CD8-positive, alpha-beta memory T cell (primary cell): Measurements from ENCODE around the gene CALD1. TPM values are rescaled to one million over a fixed set of nuclear protein-coding genes. Genes with fewer than 3 reads are reported as not detected.

ENCODE experiments used
- CTCF ChIA-PET: fragments of 350-600 bp; sonication (Branson Sonifier 250); formaldehyde crosslinking; loops from one replicate; lab custom pipeline; 2021; ENCODE audit warnings: antibody characterized with exemption; lab: Charles Lee
- POLR2A ChIA-PET: fragments of 350-600 bp; sonication (Branson Sonifier 250); formaldehyde crosslinking; loops from one replicate; lab custom pipeline; 2021; ENCODE audit warnings: antibody characterized with exemption; lab: Charles Lee
- DNase-seq, 5 donors: peaks; one replicate each; pipeline versions ENCODE4 v3.0.0 to v3.0.0-alpha.2; 2020 to 2022; ENCODE audit warnings: mixed read lengths in 1 of 5
- H3K27ac ChIP-seq: one replicate; pipeline ENCODE4 v1.7.0; 2013; ENCODE audit warnings: low read depth, mild to moderate bottlenecking, low read length, moderate library complexity
- H3K27me3 ChIP-seq: 2 replicates; pipeline ENCODE4 v1.7.0; 2013; ENCODE audit warnings: low read length, mild to moderate bottlenecking; ENCODE audit not compliant: insufficient read depth, poor library complexity, severe bottlenecking
- H3K36me3 ChIP-seq: 2 replicates; pipeline ENCODE4 v1.7.0; 2013; ENCODE audit warnings: mild to moderate bottlenecking, low read length, moderate library complexity; ENCODE audit not compliant: insufficient read depth
- H3K4me1 ChIP-seq: 2 replicates; pipeline ENCODE4 v1.7.0; 2013; ENCODE audit warnings: mild to moderate bottlenecking, low read length, moderate library complexity; ENCODE audit not compliant: insufficient read depth
- H3K4me3 ChIP-seq: 2 replicates; pipeline ENCODE4 v1.7.0; 2013; ENCODE audit warnings: mild to moderate bottlenecking, low read length
- H3K9me3 ChIP-seq: 2 replicates; pipeline ENCODE4 v1.7.0; 2013; ENCODE audit warnings: mild to moderate bottlenecking, low read length
- H3K27ac Mint-ChIP-seq, 8 donors: one replicate each; pipeline ENCODE4 v1.8.0; 2020 to 2021; ENCODE audit warnings: mixed read lengths in 8 of 8, mild to moderate bottlenecking in 6 of 8, inconsistent platforms in 3 of 8, moderate library complexity in 3 of 8
- H3K27me3 Mint-ChIP-seq, 2 donors: one replicate each; pipeline ENCODE4 v1.8.0; 2020 to 2021; ENCODE audit warnings: mixed read lengths in 2 of 2, mild to moderate bottlenecking in 1 of 2, moderate library complexity in 1 of 2
- H3K36me3 Mint-ChIP-seq, 3 donors: one replicate each; pipeline ENCODE4 v1.8.0; 2020 to 2021; ENCODE audit warnings: mixed read lengths in 3 of 3, inconsistent platforms in 1 of 3, mild to moderate bottlenecking in 1 of 3
- H3K4me1 Mint-ChIP-seq, 3 donors: one replicate each; pipeline ENCODE4 v1.8.0; 2020 to 2021; ENCODE audit warnings: mixed read lengths in 3 of 3, inconsistent platforms in 1 of 3, mild to moderate bottlenecking in 1 of 3
- H3K4me3 Mint-ChIP-seq, 7 donors: one replicate each; pipeline ENCODE4 v1.8.0; 2020 to 2021; ENCODE audit warnings: mixed read lengths in 7 of 7, mild to moderate bottlenecking in 6 of 7, moderate library complexity in 4 of 7, inconsistent platforms in 2 of 7
- H3K9me3 Mint-ChIP-seq, 5 donors: one replicate each; pipeline ENCODE4 v1.8.0; 2020 to 2022; ENCODE audit warnings: mixed read lengths in 5 of 5, mild to moderate bottlenecking in 3 of 5, moderate library complexity in 2 of 5, inconsistent platforms in 1 of 5
- polyA plus RNA-seq: library from polyadenylated mRNA; unstranded; fragments of 300-500 nt; fragmentation: Illumina TruSeq; gene quantifications from one replicate; pipeline ENCODE4 v1.2.3, GENCODE V29; 2021
- total RNA-seq, 2 experiments: library from RNA; stranded (reverse); gene quantifications; one replicate each; pipeline ENCODE4 v1.2.3, GENCODE V29; 2021

CALD1 gene
- total and polyA plus RNA-seq, 3 experiments from 2014 or later, result 3.1 to 3.3 TPM; not detected in 1

DNA sequence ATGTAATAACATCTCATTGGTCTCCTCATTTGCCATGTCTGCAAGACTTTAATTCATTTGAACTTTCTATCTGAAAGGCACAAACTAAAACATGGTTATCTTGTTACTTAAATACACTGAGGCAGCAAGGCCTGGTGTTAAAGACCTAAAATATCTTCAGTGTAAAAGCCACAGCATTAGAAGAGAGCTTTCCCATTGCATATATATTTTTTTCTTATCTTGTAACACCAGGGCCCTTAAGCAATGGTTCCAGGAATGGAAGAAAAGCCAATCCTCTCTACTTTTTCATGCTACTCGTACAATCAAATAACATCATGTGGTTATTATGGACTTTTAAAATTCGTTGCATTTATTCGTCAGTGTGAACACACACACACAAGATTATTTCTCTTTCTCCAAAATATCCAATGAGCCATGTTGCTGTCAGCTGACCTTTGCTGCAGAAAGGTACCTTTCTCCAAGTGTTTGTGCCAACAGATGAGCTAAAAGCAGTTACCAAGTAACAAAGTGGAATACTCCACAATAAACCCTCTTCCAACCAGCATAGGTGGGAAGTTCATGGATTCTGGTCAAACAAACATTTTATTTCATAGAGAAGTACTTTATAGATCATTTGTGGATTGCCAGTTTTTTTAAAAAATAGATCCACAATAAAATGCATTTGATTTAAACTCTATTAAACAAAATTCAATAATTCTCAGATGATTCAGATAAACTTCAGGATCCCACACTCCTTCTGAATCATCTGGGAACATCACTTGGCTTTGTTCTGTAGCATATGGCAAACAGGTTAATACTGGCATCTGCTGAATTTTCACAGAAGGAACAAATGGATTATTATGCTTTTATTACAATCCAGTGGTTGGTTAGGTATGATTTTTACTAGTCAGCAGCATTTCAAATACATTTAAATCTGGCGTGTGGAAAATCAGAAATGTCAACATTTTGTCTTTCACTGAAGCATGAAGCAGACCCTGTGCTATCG is 143.6 kb downstream of the CALD1 start:
- Mint-ChIP-seq H3K27me3 (no peaks in the 10 kb centered on the region), H3K36me3 (no peaks in the 10 kb centered on the region), H3K9me3 (no peaks in the 10 kb centered on the region), H3K4me3 (no peak overlapping the region), H3K4me1 (no peaks in the 10 kb centered on the region), H3K27ac (no peak overlapping the region)
- DNase-seq, result no peak
- Histone ChIP-seq H3K36me3 (no peaks in the 10 kb centered on the region), H3K4me1 (no peaks in the 10 kb centered on the region), H3K9me3 (no peaks in the 10 kb centered on the region), H3K4me3 (no peak overlapping the region), H3K27ac (no peak overlapping the region), H3K27me3 (no peaks in the 10 kb centered on the region)
- POLR2A ChIA-PET, result no interaction called here
- CTCF ChIA-PET, result no interaction called here

DNA sequence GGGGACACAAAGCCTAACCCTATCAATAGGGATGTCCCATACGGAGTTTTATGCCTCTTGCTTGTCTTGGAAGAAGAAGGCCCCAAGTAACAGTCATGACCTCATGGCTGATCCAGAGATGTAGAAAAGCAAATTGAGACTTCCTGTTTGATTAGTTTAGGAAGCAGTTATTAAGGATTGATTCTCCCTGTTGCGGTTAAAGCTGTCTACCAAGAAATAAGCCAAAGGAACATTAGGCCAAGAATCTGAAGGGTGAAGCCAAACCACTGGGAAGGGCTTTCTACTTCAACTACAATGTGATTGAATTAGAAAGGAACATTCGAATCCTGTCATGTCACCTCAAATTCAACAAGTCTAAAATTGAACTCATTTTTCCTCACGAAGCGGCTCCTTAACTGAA is 146.3 kb downstream of the CALD1 start:
- H3K27me3 ChIP-seq, result no peaks in the 10 kb centered on the region
- H3K9me3 Mint-ChIP-seq, result peaks cover 0 to 2% (median 0%) of the 10 kb centered on the region in 5 donors
- ChIA-PET CTCF (no interaction called here), POLR2A (no interaction called here)
- no peak overlapping the region for H3K27ac ChIP-seq
- H3K36me3 Mint-ChIP-seq, result no peaks in the 10 kb centered on the region
- no peaks in the 10 kb centered on the region for H3K36me3 ChIP-seq
- no peak for DNase-seq
- H3K27me3 Mint-ChIP-seq, result peaks cover 0 to 9% of the 10 kb centered on the region in 2 donors
- no peaks in the 10 kb centered on the region for H3K4me1 ChIP-seq
- no peak overlapping the region for H3K4me3 ChIP-seq
- H3K27ac Mint-ChIP-seq, result no peak overlapping the region
- no peaks in the 10 kb centered on the region for H3K9me3 ChIP-seq
- no peak overlapping the region for H3K4me3 Mint-ChIP-seq
- no peaks in the 10 kb centered on the region for H3K4me1 Mint-ChIP-seq

DNA sequence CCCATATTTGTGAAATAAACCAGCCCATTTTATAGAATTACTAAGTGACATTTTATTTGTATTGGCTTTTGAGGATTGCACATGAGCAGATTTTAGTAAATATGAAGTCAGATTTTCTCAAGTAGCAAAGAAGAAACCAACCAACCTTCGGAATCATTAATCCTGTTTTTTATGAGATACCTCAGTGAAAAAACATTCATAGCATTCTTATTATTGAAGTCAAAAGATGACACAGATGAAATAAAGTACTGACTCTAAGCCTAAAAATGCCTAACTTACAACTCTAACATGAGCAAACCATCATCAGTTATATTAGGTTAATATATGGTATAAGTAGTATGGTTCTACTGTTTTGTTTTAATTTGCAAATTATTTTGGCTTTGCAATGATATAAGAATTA is 147.0 kb downstream of the CALD1 start:
- Histone ChIP-seq H3K9me3 (no peaks in the 10 kb centered on the region), H3K27me3 (no peaks in the 10 kb centered on the region), H3K4me1 (no peaks in the 10 kb centered on the region), H3K27ac (no peak overlapping the region), H3K4me3 (no peak overlapping the region), H3K36me3 (no peaks in the 10 kb centered on the region)
- peaks cover 0 to 9% of the 10 kb centered on the region in 2 donors for H3K27me3 Mint-ChIP-seq
- no peak for DNase-seq
- CTCF ChIA-PET, result no interaction called here
- H3K9me3 Mint-ChIP-seq, result peaks cover 0 to 2% (median 0%) of the 10 kb centered on the region in 5 donors
- H3K36me3 Mint-ChIP-seq, result no peaks in the 10 kb centered on the region
- no peak overlapping the region for H3K4me3 Mint-ChIP-seq
- H3K27ac Mint-ChIP-seq, result no peak overlapping the region
- no peaks in the 10 kb centered on the region for H3K4me1 Mint-ChIP-seq
- POLR2A ChIA-PET, result no interaction called here

DNA sequence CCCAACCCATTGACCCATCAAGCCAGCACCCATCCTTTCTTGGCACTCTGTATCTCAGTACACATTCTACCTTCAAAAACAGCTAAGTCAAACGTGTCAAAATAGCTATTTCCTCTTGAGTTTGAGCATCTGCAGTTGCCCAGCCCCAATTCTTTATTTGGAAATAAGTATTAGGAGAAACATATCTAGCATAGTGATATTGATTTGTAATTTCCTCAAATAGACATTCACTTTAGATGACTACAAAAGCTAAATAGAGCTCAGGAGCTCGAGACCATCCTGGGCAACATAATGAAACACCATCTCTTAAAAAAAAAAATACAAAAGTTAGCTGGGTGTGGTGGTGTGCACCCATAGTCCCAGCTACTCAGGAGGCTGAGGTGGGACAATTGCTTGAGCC is 147.6 kb downstream of the CALD1 start:
- H3K9me3 ChIP-seq, result no peaks in the 10 kb centered on the region
- Mint-ChIP-seq H3K4me3 (no peak overlapping the region), H3K9me3 (peaks cover 0 to 2% (median 0%) of the 10 kb centered on the region in 5 donors), H3K27me3 (peaks cover 0 to 13% of the 10 kb centered on the region in 2 donors), H3K27ac (no peak overlapping the region), H3K36me3 (no peaks in the 10 kb centered on the region), H3K4me1 (no peaks in the 10 kb centered on the region)
- DNase-seq, result no peak
- H3K4me3 ChIP-seq, result no peak overlapping the region
- no peaks in the 10 kb centered on the region for H3K27me3 ChIP-seq
- ChIA-PET CTCF (no interaction called here), POLR2A (no interaction called here)
- no peaks in the 10 kb centered on the region for H3K4me1 ChIP-seq
- no peak overlapping the region for H3K27ac ChIP-seq
- no peaks in the 10 kb centered on the region for H3K36me3 ChIP-seq

DNA sequence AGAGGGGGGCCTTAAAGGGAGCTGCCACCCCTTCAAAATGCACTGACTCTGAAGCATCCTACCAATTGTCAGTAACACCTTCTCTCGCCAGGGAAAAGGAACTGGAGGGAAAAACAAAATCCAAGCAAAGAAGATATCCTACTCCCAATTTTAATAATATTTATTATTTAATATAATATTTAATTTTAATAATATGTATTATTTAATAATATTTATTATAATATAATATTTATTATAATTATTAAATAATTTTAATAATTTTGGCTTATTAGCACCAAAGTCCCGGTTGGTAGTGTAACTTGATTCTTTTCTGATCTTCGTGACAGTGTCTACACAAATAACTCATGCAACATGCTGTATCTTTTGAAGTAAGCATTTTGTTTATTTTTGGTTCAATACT is 148.3 kb downstream of the CALD1 start:
- H3K4me3 Mint-ChIP-seq, result no peak overlapping the region
- no peak for DNase-seq
- H3K27ac Mint-ChIP-seq, result no peak overlapping the region
- ChIA-PET CTCF (no interaction called here), POLR2A (no interaction called here)
- Histone ChIP-seq H3K9me3 (no peaks in the 10 kb centered on the region), H3K27ac (no peak overlapping the region), H3K27me3 (no peaks in the 10 kb centered on the region), H3K4me1 (no peaks in the 10 kb centered on the region), H3K4me3 (no peak overlapping the region), H3K36me3 (no peaks in the 10 kb centered on the region)
- no peaks in the 10 kb centered on the region for H3K4me1 Mint-ChIP-seq
- no peaks in the 10 kb centered on the region for H3K36me3 Mint-ChIP-seq
- H3K9me3 Mint-ChIP-seq, result peaks cover 0 to 2% (median 0%) of the 10 kb centered on the region in 5 donors
- peaks cover 0 to 16% of the 10 kb centered on the region in 2 donors for H3K27me3 Mint-ChIP-seq

DNA sequence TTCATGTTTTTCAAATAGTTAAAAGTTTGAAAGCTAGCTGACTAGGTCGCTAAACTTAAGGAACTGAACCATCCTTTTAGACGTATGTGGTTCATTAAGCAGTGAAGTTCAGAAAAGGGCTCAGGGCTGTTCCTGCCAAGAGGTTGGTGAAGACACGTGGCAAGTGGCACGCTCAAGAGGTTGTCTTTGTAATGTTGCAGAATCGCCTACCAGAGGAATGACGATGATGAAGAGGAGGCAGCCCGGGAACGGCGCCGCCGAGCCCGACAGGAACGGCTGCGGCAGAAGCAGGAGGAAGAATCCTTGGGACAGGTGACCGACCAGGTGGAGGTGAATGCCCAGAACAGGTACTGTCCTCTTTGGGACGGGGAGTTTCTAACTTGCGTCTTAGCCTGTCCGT is 149.1 kb downstream of the CALD1 start:
- no peaks in the 10 kb centered on the region for H3K27me3 ChIP-seq
- H3K36me3 ChIP-seq, result no peaks in the 10 kb centered on the region
- no peaks in the 10 kb centered on the region for H3K4me1 ChIP-seq
- CTCF ChIA-PET, result no interaction called here
- H3K27me3 Mint-ChIP-seq, result peaks cover 4 to 16% of the 10 kb centered on the region in 2 donors
- H3K4me3 ChIP-seq, result no peak overlapping the region
- POLR2A ChIA-PET, result interaction anchor here (0.6 kb wide), 2 partner anchors 97 to 1211 kb away, joined by 4 to 5 read pairs; no protein-coding TSS in a partner anchor
- no peak overlapping the region for H3K27ac Mint-ChIP-seq
- H3K36me3 Mint-ChIP-seq, result no peaks in the 10 kb centered on the region
- H3K9me3 ChIP-seq, result no peaks in the 10 kb centered on the region
- no peak overlapping the region for H3K4me3 Mint-ChIP-seq
- peaks cover 3 to 7% (median 5%) of the 10 kb centered on the region in 3 donors for H3K4me1 Mint-ChIP-seq
- H3K27ac ChIP-seq, result no peak overlapping the region
- no peak for DNase-seq
- peaks cover 0 to 2% (median 0%) of the 10 kb centered on the region in 5 donors for H3K9me3 Mint-ChIP-seq

DNA sequence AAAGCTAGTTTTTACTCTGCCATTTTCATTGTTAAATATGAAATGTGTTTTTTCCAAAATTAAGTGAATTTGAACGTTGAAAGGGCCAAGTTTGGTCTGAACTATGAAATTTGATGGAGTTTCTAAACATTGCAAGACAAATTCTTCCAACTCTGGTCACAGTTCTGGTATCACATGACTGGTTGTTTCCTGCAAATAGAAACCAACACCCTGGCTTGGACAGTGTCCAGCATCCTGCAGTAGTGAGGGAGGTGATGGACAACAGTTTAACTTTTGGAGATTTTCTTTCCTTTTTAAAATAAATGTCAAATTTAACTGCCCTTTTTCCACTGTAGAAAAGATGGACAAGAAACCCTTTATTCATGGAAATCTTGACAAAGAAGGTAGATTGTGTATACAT is 152.1 kb downstream of the CALD1 start:
- peaks cover 9 to 16% of the 10 kb centered on the region in 2 donors for H3K27me3 Mint-ChIP-seq
- no peak overlapping the region for H3K4me3 Mint-ChIP-seq
- Histone ChIP-seq H3K4me1 (no peaks in the 10 kb centered on the region), H3K27ac (no peak overlapping the region), H3K27me3 (no peaks in the 10 kb centered on the region), H3K4me3 (no peak overlapping the region), H3K9me3 (no peaks in the 10 kb centered on the region), H3K36me3 (no peaks in the 10 kb centered on the region)
- no peak for DNase-seq
- H3K27ac Mint-ChIP-seq, result no peak overlapping the region
- H3K4me1 Mint-ChIP-seq, result peaks cover 3 to 7% (median 5%) of the 10 kb centered on the region in 3 donors
- ChIA-PET POLR2A (no interaction called here), CTCF (no interaction called here)
- H3K36me3 Mint-ChIP-seq, result no peaks in the 10 kb centered on the region
- peaks cover 0 to 2% (median 0%) of the 10 kb centered on the region in 5 donors for H3K9me3 Mint-ChIP-seq

DNA sequence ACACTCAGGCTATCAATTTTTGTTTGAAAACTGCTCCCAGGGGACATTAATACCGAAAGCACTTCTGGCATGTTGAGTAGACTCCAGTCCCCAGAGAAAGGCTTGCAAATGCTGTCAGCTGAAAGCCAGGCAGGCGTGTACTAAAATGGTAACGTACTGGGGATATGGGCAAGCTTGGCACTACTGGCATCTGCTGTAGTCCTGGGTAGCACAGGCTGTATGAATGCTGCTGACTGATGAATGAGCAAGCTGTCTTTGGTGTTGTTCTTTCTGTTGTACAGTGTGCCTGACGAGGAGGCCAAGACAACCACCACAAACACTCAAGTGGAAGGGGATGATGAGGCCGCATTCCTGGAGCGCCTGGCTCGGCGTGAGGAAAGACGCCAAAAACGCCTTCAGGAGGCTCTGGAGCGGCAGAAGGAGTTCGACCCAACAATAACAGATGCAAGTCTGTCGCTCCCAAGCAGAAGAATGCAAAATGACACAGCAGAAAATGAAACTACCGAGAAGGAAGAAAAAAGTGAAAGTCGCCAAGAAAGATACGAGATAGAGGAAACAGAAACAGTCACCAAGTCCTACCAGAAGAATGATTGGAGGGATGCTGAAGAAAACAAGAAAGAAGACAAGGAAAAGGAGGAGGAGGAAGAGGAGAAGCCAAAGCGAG is 153.4 kb downstream of the CALD1 start:
- Mint-ChIP-seq H3K9me3 (peaks cover 0 to 2% (median 0%) of the 10 kb centered on the region in 5 donors), H3K36me3 (no peaks in the 10 kb centered on the region), H3K27me3 (peaks cover 9 to 16% of the 10 kb centered on the region in 2 donors), H3K27ac (peak overlapping the region in 3 of 8 donors; percentile 7 to 37 (median 35)), H3K4me1 (peaks cover 3 to 7% (median 5%) of the 10 kb centered on the region in 3 donors), H3K4me3 (peak overlapping the region in 4 of 7 donors; percentile 9 to 80 (median 46))
- H3K27ac ChIP-seq, result no peak overlapping the region
- no peak for DNase-seq
- H3K27me3 ChIP-seq, result no peaks in the 10 kb centered on the region
- no peaks in the 10 kb centered on the region for H3K36me3 ChIP-seq
- ChIA-PET POLR2A (no interaction called here), CTCF (interaction anchor here (1.1 kb wide), 1 partner anchor 9 kb away, joined by 3 read pairs; no protein-coding TSS in a partner anchor)
- H3K9me3 ChIP-seq, result no peaks in the 10 kb centered on the region
- H3K4me3 ChIP-seq, result no peak overlapping the region
- no peaks in the 10 kb centered on the region for H3K4me1 ChIP-seq
